Activated CD4-positive, alpha-beta T cell treated with anti-CD3 and anti-CD28 coated beads, Interleukin-2, amount 50 U/mL, for 48 hours (primary cell): ENCODE measurements around the gene GSDMA.

Source experiments
- DNase-seq, 2 experiments: peaks; one replicate each; pipeline ENCODE4 v3.0.0-alpha.2; 2020

Gene GSDMA

DNA sequence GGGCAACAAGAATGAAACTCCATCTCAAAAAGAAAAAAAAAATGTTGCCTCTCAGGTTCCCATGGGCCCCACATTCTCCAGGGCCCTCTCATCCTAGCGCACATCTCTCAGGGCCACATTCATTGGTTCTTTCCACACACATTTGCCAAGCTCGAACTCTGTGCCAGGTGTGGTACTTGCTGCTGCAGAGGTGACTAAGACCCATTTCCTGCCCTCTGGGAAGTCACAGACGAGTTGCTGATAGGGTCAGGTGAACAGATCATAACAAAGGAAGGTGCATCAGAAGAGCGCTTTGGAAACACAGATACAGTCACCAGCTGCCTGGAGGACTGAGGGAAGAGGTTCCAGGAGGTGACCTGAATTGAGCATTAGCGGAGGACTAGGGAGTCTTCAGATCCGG is 1.0 kb downstream of the GSDMA start:
- no peak for DNase-seq

- no peak for DNase-seq
Measured at GRCh38 chr17:39965017-39965699, 2.4 kb downstream of the GSDMA start.

GRCh38 chr17:39966771-39967170 is 4.0 kb downstream of the GSDMA start:
- DNase-seq: no peak

DNA sequence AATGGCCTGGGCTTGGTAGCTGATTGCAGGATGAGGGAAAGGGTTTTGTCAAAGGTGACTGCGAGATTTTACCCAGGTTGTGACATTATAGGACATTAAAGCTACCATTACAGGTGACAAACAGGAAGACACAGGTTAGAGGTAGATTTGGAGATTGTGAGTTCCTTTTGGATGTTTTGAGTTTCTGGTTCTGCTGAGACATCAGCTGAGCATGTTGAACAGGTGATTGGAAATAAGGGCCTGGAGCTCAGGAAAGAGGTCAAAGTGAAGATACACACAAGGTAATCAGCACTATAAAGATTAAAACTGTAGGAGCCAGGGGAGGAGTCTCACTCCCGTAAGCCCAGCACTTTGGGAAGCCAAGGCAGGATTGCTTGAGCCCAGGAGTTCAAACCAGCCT is 6.0 kb downstream of the GSDMA start:
- no peak for DNase-seq

DNA sequence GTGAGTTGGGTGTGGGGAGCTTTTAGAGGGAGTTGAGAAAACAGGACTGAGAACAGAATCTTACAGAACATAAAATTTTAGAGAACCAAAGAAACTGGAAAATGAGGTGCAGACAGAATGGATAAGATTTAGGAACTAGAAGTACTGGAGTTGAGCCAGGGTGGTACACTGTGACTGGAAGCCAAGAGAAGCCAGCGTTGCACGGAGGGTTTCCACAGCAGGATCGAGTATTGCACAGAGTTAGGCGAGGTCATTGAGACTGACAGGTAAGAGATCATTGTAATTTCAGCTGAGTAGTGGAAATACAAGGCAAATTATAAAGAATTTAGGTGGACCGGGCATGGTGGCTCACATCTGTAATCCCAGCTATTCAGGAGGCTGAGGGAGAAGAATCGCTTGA is 6.6 kb downstream of the GSDMA start:
- no peak for DNase-seq

- no peak for DNase-seq
Measured at GRCh38 chr17:39970157-39970692, 7.4 kb downstream of the GSDMA start.

GRCh38 chr17:39971076-39971603 is 8.3 kb downstream of the GSDMA start:
- no peak for DNase-seq

- DNase-seq: no peak
Measured at GRCh38 chr17:39972271-39972670, 9.5 kb downstream of the GSDMA start.

- DNase-seq: no peak
Measured at GRCh38 chr17:39973496-39973895, 10.7 kb downstream of the GSDMA start.

DNA sequence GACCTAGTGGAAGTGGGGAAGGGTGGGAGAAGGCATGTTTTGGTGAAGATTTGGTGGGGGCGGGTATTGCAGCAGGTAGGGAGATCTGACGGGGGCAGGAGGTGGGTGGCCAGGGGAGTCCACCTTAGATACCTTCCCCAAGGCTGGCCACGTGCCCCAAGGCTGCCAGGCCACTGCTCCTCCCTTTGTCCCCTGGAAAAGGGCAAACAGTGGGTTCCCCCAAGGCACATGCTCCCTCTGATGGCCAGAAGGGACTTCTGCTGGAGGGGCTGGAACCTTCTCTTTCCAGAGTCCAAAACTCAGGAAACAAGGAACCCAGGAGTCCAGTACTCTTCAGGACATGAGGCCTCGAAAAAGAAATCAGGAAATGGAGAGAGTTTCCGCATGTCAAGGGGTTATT is 11.6 kb downstream of the GSDMA start:
- no peak for DNase-seq

DNA sequence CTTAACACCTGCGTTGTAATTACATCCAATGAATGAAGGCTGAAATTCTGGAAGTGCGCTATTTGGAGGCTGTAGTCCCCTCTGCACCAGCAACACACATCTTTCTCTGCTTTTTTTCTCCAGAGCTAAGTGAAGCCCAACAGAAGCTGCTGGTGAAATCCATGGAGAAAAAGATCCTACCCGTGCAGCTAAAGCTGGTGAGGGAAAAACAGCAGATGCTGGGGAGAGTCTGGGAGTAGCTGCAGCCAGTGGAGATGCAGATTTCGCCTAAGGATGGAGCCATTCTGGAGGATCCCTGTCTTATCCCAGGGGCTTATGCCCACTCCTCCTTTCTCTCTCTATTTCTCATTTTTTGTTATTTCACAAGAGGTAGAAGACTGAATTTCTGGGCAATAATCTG is 13.0 kb downstream of the GSDMA start:
- DNase-seq: no peak

- DNase-seq: no peak
Measured at GRCh38 chr17:39979016-39979670, 16.3 kb downstream of the GSDMA start.

DNA sequence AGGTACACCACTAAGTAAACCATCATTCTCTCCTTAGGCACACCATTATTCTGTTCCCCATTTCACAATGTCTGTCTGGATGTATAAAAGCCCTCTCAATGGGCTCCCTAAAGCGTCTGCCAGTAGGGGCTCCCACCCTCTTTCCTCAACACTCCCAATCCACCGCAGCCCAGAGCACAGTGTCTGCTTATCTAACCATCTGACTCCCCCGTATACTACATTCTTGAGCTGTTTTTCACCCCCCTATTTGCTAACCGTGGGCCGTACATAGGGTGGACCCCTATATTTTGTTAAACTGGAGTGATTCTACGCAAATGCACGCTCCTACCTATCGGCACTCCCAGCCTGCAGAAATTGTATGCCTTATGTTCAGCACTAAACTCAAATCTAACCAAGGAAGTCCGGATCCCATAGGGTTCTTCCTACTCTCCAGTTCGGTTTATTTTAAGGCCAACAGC is 17.1 kb downstream of the GSDMA start:
- DNase-seq: no peak

DNA sequence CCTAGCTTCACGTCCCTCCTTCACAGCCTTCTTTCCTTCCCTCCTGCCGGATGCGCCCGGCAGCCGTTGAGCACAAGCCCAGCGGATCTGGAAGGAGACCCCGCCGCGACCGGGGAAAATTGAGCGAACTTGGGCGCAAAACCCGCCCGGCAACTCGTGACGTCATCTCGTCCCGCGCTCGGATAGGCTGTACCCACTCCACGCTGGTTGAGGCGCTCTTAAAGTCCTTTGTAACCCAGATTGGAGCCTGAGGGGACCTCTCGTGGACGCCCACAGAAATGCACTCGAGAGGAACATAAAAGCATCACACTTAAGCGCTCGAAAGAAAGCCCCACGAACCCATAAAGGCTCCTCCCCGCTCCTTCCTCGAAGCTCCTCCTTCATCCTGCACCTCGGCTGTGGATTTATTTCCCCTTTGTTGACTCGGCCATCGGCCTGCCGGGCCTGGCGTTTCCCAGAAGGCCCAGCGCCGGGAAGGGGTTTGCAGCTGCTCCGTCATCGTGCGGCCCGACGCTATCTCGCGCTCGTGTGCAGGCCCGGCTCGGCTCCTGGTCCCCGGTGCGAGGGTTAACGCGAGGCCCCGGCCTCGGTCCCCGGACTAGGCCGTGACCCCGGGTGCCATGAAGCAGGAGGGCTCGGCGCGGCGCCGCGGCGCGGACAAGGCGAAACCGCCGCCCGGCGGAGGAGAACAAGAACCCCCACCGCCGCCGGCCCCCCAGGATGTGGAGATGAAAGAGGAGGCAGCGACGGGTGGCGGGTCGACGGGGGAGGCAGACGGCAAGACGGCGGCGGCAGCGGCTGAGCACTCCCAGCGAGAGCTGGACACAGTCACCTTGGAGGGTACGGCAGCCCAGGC is 17.8 kb downstream of the GSDMA start, which contains the start of gene PSMD3:
Gene PSMD3 (plus strand): TSS at position 457 of the 856 bp plus-strand sequence. CDS start 164 bp downstream, at position 621.
- peak; percentile 97 to 98 for DNase-seq

DNA sequence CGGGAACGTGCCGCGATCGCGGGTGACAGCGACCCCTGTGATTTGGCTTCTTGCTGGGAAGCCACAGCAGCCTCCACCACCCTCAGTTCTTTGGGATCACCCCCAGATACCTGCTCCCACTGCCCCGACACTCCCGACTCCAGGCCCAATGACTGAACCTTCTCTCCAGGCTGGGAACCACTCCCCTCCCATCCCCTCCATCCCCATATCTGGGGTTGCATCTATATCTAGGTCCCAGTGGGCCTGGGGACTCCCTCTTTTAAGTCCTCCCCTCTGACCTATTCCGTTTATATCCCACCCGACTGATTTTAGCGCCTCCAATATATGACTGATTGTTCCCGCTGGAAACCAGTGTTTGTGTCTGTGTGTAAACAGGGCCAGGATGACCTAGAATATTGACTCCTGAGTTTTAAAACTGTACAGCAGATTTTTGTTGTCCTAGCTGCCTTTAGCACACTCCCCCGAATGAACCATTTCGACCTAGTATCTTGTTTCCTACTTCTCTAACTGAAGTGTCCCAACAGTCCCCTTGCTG is 18.5 kb downstream of the GSDMA start:
- no peak for DNase-seq

DNA sequence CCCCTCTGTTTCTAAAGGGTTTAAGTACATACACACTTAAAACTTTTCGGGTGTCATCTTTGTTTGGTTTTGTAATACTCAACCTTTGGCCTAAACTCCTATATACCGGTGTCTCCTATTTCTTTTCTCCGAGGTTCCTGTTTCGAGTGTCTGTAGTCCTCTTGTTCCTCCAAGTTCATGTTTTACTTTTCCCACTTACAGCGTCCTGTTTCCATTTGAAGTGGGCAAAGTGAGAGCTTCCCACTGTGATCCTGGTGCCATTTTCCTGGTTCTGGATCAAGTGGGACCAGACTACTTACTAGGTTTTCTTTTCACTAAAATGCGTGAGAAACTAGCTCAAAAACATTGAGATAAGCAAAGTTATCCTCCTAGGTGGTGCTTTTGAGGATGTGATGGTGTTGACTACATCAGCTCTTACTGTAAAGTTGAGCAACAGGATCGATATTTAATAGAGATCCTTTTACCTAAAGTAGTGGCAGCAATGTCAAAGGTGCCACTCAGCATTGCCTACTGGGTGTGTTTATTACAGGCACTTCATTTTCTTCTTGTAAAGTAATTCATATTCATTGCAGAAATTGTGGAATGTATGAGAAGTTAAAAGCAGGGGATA is 19.1 kb downstream of the GSDMA start:
- DNase-seq: no peak

DNA sequence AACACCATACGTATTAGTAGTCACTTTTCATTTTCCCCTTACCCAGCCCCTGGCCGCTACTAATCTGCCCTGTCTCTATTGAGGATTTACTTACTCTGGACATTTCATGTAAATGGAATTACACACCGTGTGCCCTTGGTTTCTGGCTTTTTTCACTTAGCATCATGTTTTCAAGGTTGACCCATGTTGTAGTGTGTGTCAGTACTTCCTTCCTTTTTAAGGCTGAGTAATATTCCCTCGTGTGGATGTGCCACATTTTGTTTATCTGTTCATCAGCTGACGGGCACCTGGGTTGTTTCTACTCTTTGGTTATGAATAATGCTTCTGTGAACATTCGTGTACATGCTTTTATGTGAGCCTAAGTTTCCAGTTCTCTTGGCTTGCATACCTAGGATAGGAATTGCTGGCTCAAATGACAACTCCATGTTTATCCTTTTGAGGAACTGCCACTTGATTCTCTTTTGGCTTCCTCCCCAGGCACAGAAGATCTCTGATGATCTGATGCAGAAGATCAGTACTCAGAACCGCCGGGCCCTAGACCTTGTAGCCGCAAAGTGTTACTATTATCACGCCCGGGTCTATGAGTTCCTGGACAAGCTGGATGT is 25.5 kb downstream of the GSDMA start:
- no peak for DNase-seq

GRCh38 chr17:39994448-39994847 is 31.6 kb downstream of the GSDMA start:
- no peak for DNase-seq

GRCh38 chr17:39995438-39995837 is 32.6 kb downstream of the GSDMA start:
- no peak for DNase-seq

DNA sequence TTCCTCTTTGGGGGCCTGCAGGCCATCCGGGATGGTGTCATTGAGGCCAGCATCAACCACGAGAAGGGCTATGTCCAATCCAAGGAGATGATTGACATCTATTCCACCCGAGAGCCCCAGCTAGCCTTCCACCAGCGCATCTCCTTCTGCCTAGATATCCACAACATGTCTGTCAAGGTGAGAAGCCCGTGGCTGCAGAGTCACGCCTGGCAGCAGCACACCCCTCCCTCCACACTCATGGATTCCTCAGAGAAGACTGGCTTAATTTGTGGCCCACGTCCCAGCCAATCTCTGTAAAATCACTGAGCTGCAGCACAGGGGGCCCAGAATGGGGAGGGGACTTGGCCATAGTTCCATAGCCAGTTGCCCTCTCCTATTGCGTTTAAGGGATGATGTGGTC is 33.4 kb downstream of the GSDMA start:
- no peak for DNase-seq

GRCh38 chr17:39996800-39997199 is 34.0 kb downstream of the GSDMA start:
- no peak for DNase-seq

- DNase-seq: no peak
Measured at GRCh38 chr17:39997543-39997942, 34.7 kb downstream of the GSDMA start.
